ENCODE measurements around the gene GTF2A2. TPM values are rescaled to one million over a fixed set of nuclear protein-coding genes. Genes with fewer than 3 reads are reported as not detected.
A peak's percentile ranks its signal among the peaks of the same experiment; 100 is the strongest.
"Not testable (repeated sequence)": the region's sequence is repeated elsewhere in the genome, so short reads cannot be mapped to it uniquely, and the experiment has no call there.

GTF2A2 gene
- total and polyA plus RNA-seq, 7 donors, result 33.7 to 98.0 (median 48.2) TPM

GRCh38 chr15:59699810-59700431 lies 42.6 kb upstream of the GTF2A2 start:
- Histone ChIP-seq H3K27ac (no peak overlapping the region), H3K9me3 (no peaks in the 10 kb centered on the region), H3K4me1 (no peaks in the 10 kb centered on the region), H3K27me3 (peaks cover 0 to 10% (median 0%) of the 10 kb centered on the region in 3 donors), H3K4me3 (no peak overlapping the region), H3K36me3 (no peaks in the 10 kb centered on the region)
- TF ChIP-seq EP300 (IDR thresholded peaks at IDR 0.05) (no peak), POLR2AphosphoS5 (IDR thresholded peaks at IDR 0.05) (no peak), POLR2A (IDR thresholded peaks at IDR 0.05) (no peak)
- intact Hi-C loops (cut with DNase I), result loop anchor here (10.0 kb wide), 1 partner anchor 625 kb away; no protein-coding TSS in a partner anchor
- WGBS, 2 donors, result 78 to 91% methylated on average over 4 of the region's 4 CpGs
- no peak for DNase-seq

GRCh38 chr15:59698065-59698464 lies 40.8 kb upstream of the GTF2A2 start:
- 87 to 89% methylated on average over 4 of the region's 4 CpGs for WGBS, 2 donors
- H3K27me3 ChIP-seq, H3K4me3 ChIP-seq, H3K36me3 ChIP-seq, DNase-seq, H3K9me3 ChIP-seq, H3K27ac ChIP-seq, H3K4me1 ChIP-seq: not testable (repeated sequence)
- intact Hi-C loops (cut with DNase I), result loop anchor here (10.0 kb wide), 1 partner anchor 627 kb away; no protein-coding TSS in a partner anchor

- Histone ChIP-seq H3K9me3 (no peaks in the 10 kb centered on the region), H3K4me1 (peaks cover 0 to under 1% (median 0%) of the 10 kb centered on the region in 4 donors), H3K27ac (no peak overlapping the region), H3K36me3 (no peaks in the 10 kb centered on the region), H3K4me3 (no peak overlapping the region), H3K27me3 (no peaks in the 10 kb centered on the region)
- 68 to 87% methylated on average over 4 of the region's 4 CpGs for WGBS, 2 donors
- TF ChIP-seq POLR2A (IDR thresholded peaks at IDR 0.05), result no peak
- DNase-seq, result no peak
- intact Hi-C loops (cut with DNase I), result loop anchor here (10.0 kb wide), 1 partner anchor 628 kb away; no protein-coding TSS in a partner anchor
Measured at GRCh38 chr15:59696332-59696731, 39.0 kb upstream of the GTF2A2 start.

GRCh38 chr15:59694779-59695178 lies 37.5 kb upstream of the GTF2A2 start:
- intact Hi-C loops (cut with DNase I), result loop anchor here (5.0 to 10.0 kb wide), 2 partner anchors 488 to 630 kb away; no protein-coding TSS in a partner anchor
- no peaks in the 10 kb centered on the region for H3K27me3 ChIP-seq
- H3K4me3 ChIP-seq, result no peak overlapping the region
- no peak overlapping the region for H3K27ac ChIP-seq
- H3K36me3 ChIP-seq, result no peaks in the 10 kb centered on the region
- no peak for DNase-seq
- TF ChIP-seq POLR2A (IDR thresholded peaks at IDR 0.05), result no peak
- H3K4me1 ChIP-seq, result peaks cover 0 to 6% (median 3%) of the 10 kb centered on the region in 4 donors
- H3K9me3 ChIP-seq, result no peaks in the 10 kb centered on the region
- WGBS, 2 donors, result 95 to 99% methylated on average over 1 of the region's 1 CpG

GRCh38 chr15:59691194-59691805 lies 34.0 kb upstream of the GTF2A2 start:
- WGBS, 2 donors, result 13 to 39% methylated on average over 1 of the region's 1 CpG
- H3K4me1 ChIP-seq, result peaks cover 0 to 28% (median 21%) of the 10 kb centered on the region in 4 donors
- TF ChIP-seq POLR2A (IDR thresholded peaks at IDR 0.05) (no peak), CTCF (IDR thresholded peaks at IDR 0.05) (peak; percentile 27 to 64 (median 45))
- intact Hi-C loops (cut with DNase I), result loop anchor here (5.0 to 10.0 kb wide), 2 partner anchors 491 to 634 kb away; no protein-coding TSS in a partner anchor
- H3K27ac ChIP-seq, result peak overlapping the region in 1 of 4 donors; percentile 98
- DNase-seq, result no peak
- no peak overlapping the region for H3K4me3 ChIP-seq
- H3K9me3 ChIP-seq, result no peaks in the 10 kb centered on the region
- no peaks in the 10 kb centered on the region for H3K27me3 ChIP-seq
- H3K36me3 ChIP-seq, result no peaks in the 10 kb centered on the region

- no peak for TF ChIP-seq POLR2AphosphoS5 (IDR thresholded peaks at IDR 0.05)
- TF ChIP-seq CTCF (IDR thresholded peaks at IDR 0.05), result no peak
- no peak for TF ChIP-seq EP300 (IDR thresholded peaks at IDR 0.05)
- no peak for TF ChIP-seq POLR2A (IDR thresholded peaks at IDR 0.05)
- 1 to 2% methylated on average over 25 of the region's 25 CpGs for WGBS, 2 donors
- no peaks in the 10 kb centered on the region for H3K36me3 ChIP-seq
- H3K27ac ChIP-seq, result peak overlapping the region; percentile 96 to 99 (median 98)
- no peaks in the 10 kb centered on the region for H3K9me3 ChIP-seq
- intact Hi-C loops (cut with DNase I), result loop anchor here (1.0 to 10.0 kb wide), 3 partner anchors 32 to 635 kb away; partner anchors contain the start of gene GTF2A2
- H3K4me1 ChIP-seq, result peaks cover 0 to 43% (median 28%) of the 10 kb centered on the region in 4 donors
- DNase-seq, result peak; percentile 95
- peak overlapping the region; percentile 94 to 98 (median 96) for H3K4me3 ChIP-seq
- no peaks in the 10 kb centered on the region for H3K27me3 ChIP-seq
Measured at GRCh38 chr15:59689626-59690236, 32.4 kb upstream of the GTF2A2 start.

Measured in sigmoid colon (tissue), 7 donors.